IMR-90 (cell line): ENCODE results near the gene NLGN3. TPM values are rescaled to one million over a fixed set of nuclear protein-coding genes. Genes with fewer than 3 reads are reported as not detected.

ENCODE experiments used
- ATAC-seq: fragments of 200-7000 bp; cut with Tn5 transposase; 2 replicates; pipeline ENCODE4 v1.9.1; 2020; ENCODE audit warnings: low read depth, mild to moderate bottlenecking, moderate library complexity
- BruUV-seq: library from RNA; stranded (reverse); fragments of 400-500 nt; replicated peaks from 2 replicates; lab custom pipeline; 2021; lab: Mats Ljungman, UMichigan
- CTCF ChIA-PET: fragments of 300-600 bp; formaldehyde crosslinking; extraction: SDS; loops from one replicate; lab custom pipeline; 2021; ENCODE audit warnings: antibody characterized with exemption; lab: Yijun Ruan, JAX
- POLR2A ChIA-PET: fragments of 300-600 bp; sonication (Branson Sonifier 250); formaldehyde crosslinking; loops from one replicate; lab custom pipeline; 2022; ENCODE audit warnings: antibody characterized with exemption; ENCODE audit not compliant: unreplicated experiment; lab: Charles Lee
- DNase-seq: peaks from one replicate; pipeline ENCODE4 v3.0.0; 2013
- H2AFZ ChIP-seq: replicated peaks from 2 replicates; pipeline ENCODE3; 2013; ENCODE audit warnings: low read length, mild to moderate bottlenecking; ENCODE audit not compliant: poor library complexity
- H2AK5ac ChIP-seq: 2 replicates; pipeline ENCODE4 v1.6.1; 2013; ENCODE audit warnings: low read depth, low read length, inconsistent platforms
- H2AK9ac ChIP-seq: replicated peaks from 2 replicates; pipeline ENCODE3; 2013; ENCODE audit warnings: mild to moderate bottlenecking, low read depth, low read length, moderate library complexity; ENCODE audit not compliant: poor library complexity
- H2BK120ac ChIP-seq: 2 replicates; pipeline ENCODE4 v1.6.1; 2013; ENCODE audit warnings: low read depth, low read length, inconsistent platforms
- H2BK15ac ChIP-seq: 3 replicates; pipeline ENCODE4 v1.6.1; 2013; ENCODE audit warnings: low read depth, low read length, inconsistent platforms
- H2BK20ac ChIP-seq: 2 replicates; pipeline ENCODE4 v1.6.1; 2013; ENCODE audit warnings: low read depth, mild to moderate bottlenecking, inconsistent platforms, low read length, moderate library complexity
- H2BK5ac ChIP-seq: 2 replicates; pipeline ENCODE4 v1.6.1; 2013; ENCODE audit warnings: mild to moderate bottlenecking, low read depth, low read length, inconsistent platforms; ENCODE audit not compliant: poor library complexity, severe bottlenecking
- H3K14ac ChIP-seq: replicated peaks from 2 replicates; pipeline ENCODE4 v1.6.1; 2013; ENCODE audit warnings: low read depth, low read length, inconsistent platforms
- H3K18ac ChIP-seq: 2 replicates; pipeline ENCODE4 v1.6.1; 2013; ENCODE audit warnings: low read depth, low read length, control low read depth
- H3K23ac ChIP-seq: 2 replicates; pipeline ENCODE4 v1.6.1; 2013; ENCODE audit warnings: low read depth, low read length, inconsistent platforms
- H3K27ac ChIP-seq: 2 replicates; pipeline ENCODE4 v1.5.1; 2013; ENCODE audit warnings: mild to moderate bottlenecking, control low read depth, low read length; ENCODE audit not compliant: insufficient read depth
- H3K27me3 ChIP-seq: 2 replicates; pipeline ENCODE4 v1.6.1; 2013; ENCODE audit warnings: low read length; ENCODE audit not compliant: control insufficient read depth, insufficient read depth
- H3K36me3 ChIP-seq: 2 replicates; pipeline ENCODE4 v1.6.1; 2013; ENCODE audit warnings: low read length, mixed read lengths; ENCODE audit not compliant: control insufficient read depth, insufficient read depth
- H3K4ac ChIP-seq: 2 replicates; pipeline ENCODE4 v1.6.1; 2013; ENCODE audit warnings: low read depth, low read length, inconsistent platforms
- H3K4me1 ChIP-seq: 2 replicates; pipeline ENCODE4 v1.6.1; 2013; ENCODE audit warnings: low read length, mixed read lengths; ENCODE audit not compliant: control insufficient read depth, insufficient read depth
- H3K4me2 ChIP-seq: 2 replicates; pipeline ENCODE4 v1.6.1; 2013; ENCODE audit warnings: low read depth, mild to moderate bottlenecking, control low read depth, low read length, moderate library complexity
- H3K4me3 ChIP-seq: 2 replicates; pipeline ENCODE4 v1.5.1; 2013; ENCODE audit warnings: low read depth, mild to moderate bottlenecking, control low read depth, low read length, moderate library complexity; ENCODE audit not compliant: insufficient read depth
- H3K56ac ChIP-seq: 2 replicates; pipeline ENCODE4 v1.6.1; 2013; ENCODE audit warnings: low read length, inconsistent platforms; ENCODE audit not compliant: insufficient read depth; ENCODE audit errors: extremely low read depth
- H3K79me1 ChIP-seq, 2 experiments: 2 replicates each; pipeline ENCODE4 v1.6.1; 2013; ENCODE audit warnings: low read length in 2 of 2, inconsistent platforms in 1 of 2, low read depth in 1 of 2
- H3K9ac ChIP-seq: 2 replicates; pipeline ENCODE4 v1.6.1; 2013; ENCODE audit warnings: low read depth, low read length, control low read depth
- H3K9me1 ChIP-seq: 2 replicates; pipeline ENCODE4 v1.6.1; 2013; ENCODE audit warnings: low read length, inconsistent platforms; ENCODE audit not compliant: insufficient read depth
- H3K9me3 ChIP-seq: 2 replicates; pipeline ENCODE4 v1.6.1; 2013; ENCODE audit warnings: low read length; ENCODE audit not compliant: control insufficient read depth, insufficient read depth
- H4K20me1 ChIP-seq: 2 replicates; pipeline ENCODE4 v1.6.1; 2013; ENCODE audit warnings: low read length, inconsistent platforms; ENCODE audit not compliant: insufficient read depth
- H4K5ac ChIP-seq: 2 replicates; pipeline ENCODE4 v1.6.1; 2013; ENCODE audit warnings: mild to moderate bottlenecking, low read depth, low read length, control low read depth
- H4K8ac ChIP-seq, 2 experiments: 2 replicates each; pipeline ENCODE4 v1.6.1; 2013; ENCODE audit warnings: low read depth in 2 of 2, low read length in 2 of 2, control low read depth in 1 of 2, inconsistent platforms in 1 of 2
- H4K91ac ChIP-seq: 2 replicates; pipeline ENCODE4 v1.6.1; 2013; ENCODE audit warnings: low read depth, low read length, inconsistent platforms; ENCODE audit not compliant: insufficient read depth
- MAZ ChIP-seq: IDR thresholded peaks from 2 replicates; pipeline ENCODE4 v1.6.1; 2012; ENCODE audit warnings: low read depth, mild to moderate bottlenecking, low read length, improper control_type of control experiment, moderate library complexity, borderline replicate concordance
- NFE2L2 ChIP-seq: fragments of 150-350 bp; IDR thresholded peaks from 2 replicates; pipeline ENCODE4 v1.6.1; 2016; ENCODE audit warnings: low read depth, mild to moderate bottlenecking, low read length
- POLR2A ChIP-seq: IDR thresholded peaks from 2 replicates; pipeline ENCODE4 v1.6.1; 2012; ENCODE audit warnings: mild to moderate bottlenecking, low read depth, low read length
- WGBS, 2 experiments: methylation state at CpG; one replicate each; pipeline versions ENCODE4 v1.1.5 to v1.1.7; 2013; ENCODE audit warnings: missing lambda C conversion rate in 2 of 2; ENCODE audit not compliant: insufficient read length in 1 of 2; ENCODE audit errors: extremely low coverage in 2 of 2; 5-methylcytosine and 5-hydroxymethylcytosine counted together
- dilution Hi-C: fragments of 300-500 bp; cut with HindIII; formaldehyde crosslinking; loops from one replicate; pipeline ENCODE4 v1.14.3; 2018; ENCODE audit warnings: low sequenced_read_pairs; ENCODE audit not compliant: unreplicated experiment
- in situ Hi-C: fragments of 300-500 bp; cut with MboI; formaldehyde crosslinking; loops from 3 replicates; pipeline ENCODE4 v1.14.3; 2019; ENCODE audit warnings: low sequenced_read_pairs, inconsistent platforms, mixed read lengths
- intact Hi-C: fragments of 100-400 bp; cut with micrococcal nuclease; formaldehyde crosslinking; loops from 2 replicates; pipeline ENCODE4 v1.10.0; 2022
- polyA plus RNA-seq, 3 experiments: library from polyadenylated mRNA; depleted of rRNA; stranded (reverse); fragments of >200 nt; gene quantifications; 2 replicates each; pipeline ENCODE4 v1.2.3, GENCODE V29; 2012; ENCODE audit warnings: low replicate concordance in 1 of 3
- total RNA-seq: library from RNA; depleted of rRNA; stranded (reverse); fragments of >200 nt; gene quantifications from 2 replicates; pipeline ENCODE4 v1.2.3, GENCODE V29; 2012
- TF ChIP-seq, protein P1 (sequence below): fragments of 150-350 bp; IDR thresholded peaks from 2 replicates; pipeline ENCODE4 v1.6.1; 2017; ENCODE audit warnings: mild to moderate bottlenecking, antibody characterized with exemption, low read length, low read depth

The NLGN3 gene
- total and polyA plus RNA-seq, 2 of the 4 experiments (the other 2 are of a cell fraction), result 0.18 to 0.39 TPM

DNA sequence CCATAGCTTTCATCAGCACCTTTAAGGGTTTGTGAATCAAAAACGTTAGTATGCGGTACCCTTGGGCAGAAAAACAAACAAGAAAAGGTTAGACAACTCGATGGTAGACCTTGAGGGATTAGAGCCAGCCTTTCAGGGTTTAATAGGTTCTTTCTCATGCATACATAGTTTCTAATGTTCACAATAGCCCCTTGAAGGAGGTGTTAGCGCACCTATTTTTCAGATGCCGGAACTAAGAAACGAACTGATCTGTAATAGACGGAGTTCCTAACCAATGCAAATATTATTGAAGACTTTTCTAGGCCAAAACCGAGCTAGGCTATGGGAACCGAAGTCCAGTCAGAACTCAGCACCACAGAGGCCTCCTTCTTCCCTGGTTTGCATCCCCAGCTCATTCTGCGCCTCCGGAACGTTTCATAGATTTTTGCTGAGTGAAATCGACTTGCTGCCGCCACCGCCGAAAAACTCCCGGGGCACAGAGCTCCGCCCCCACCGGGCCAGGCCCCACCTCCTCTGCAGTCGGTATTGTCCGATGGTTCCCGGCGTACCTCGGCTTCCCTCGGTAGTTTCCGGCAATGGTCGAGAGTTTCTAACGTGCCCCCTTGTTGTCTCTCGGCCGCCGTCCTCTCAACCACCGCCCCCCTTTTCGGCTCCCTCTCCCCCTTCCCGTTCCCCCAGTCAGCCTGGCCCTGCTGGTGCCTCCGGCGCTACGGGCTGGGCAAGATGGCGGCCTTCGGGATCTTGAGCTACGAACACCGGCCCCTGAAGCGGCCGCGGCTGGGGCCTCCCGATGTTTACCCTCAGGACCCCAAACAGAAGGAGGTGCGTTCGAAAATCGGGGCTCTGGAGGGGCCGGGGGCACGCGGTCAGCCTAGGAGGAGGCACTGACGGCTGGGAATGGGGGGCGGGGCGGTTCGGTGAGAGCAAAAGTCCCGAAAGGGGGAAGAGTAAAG is 26.3 kb upstream of the NLGN3 start, which contains the start of gene MED12:
MED12 (plus strand) TSS at position 565 of the 953 bp plus-strand sequence; CDS start at position 724, 159 bp downstream.
- H3K9me1 ChIP-seq, result peaks cover 7% of the 10 kb centered on the region
- H2BK15ac ChIP-seq, result no peak within 1 kb of the TSS
- H3K4me1 ChIP-seq, result no peaks in the 10 kb centered on the region; the same call in 1 of the 2 replicates
- TF ChIP-seq POLR2A, result 0 out of 2 replicates have a peak, but pooled peaks have one; percentile 15
- TF ChIP-seq NFE2L2, result no peak
- TF ChIP-seq, protein P1, sequence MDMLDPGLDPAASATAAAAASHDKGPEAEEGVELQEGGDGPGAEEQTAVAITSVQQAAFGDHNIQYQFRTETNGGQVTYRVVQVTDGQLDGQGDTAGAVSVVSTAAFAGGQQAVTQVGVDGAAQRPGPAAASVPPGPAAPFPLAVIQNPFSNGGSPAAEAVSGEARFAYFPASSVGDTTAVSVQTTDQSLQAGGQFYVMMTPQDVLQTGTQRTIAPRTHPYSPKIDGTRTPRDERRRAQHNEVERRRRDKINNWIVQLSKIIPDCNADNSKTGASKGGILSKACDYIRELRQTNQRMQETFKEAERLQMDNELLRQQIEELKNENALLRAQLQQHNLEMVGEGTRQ, result no peak
- peak; percentile 68; the same call in 1 of the 2 replicates for TF ChIP-seq MAZ
- peak within 1 kb of the TSS; percentile 83 for H3K14ac ChIP-seq
- no peak within 1 kb of the TSS for H2BK20ac ChIP-seq
- no peak within 1 kb of the TSS; the same call in 1 of the 2 replicates for H4K5ac ChIP-seq
- intact Hi-C loops (no loop called here), in situ Hi-C loops (no loop called here), dilution Hi-C loops (no loop called here)
- H4K91ac ChIP-seq, result peak within 1 kb of the TSS; percentile 53
- H2AK9ac ChIP-seq, result peak within 1 kb of the TSS; percentile 89
- peak within 1 kb of the TSS; percentile 25 for H2BK5ac ChIP-seq
- H3K36me3 ChIP-seq, result peaks cover 25% of the 10 kb centered on the region
- peak within 1 kb of the TSS; percentile 71 for H3K4me3 ChIP-seq
- peak within 1 kb of the TSS; percentile 7 to 76; a peak in 1 of 4 replicates for H4K8ac ChIP-seq
- H3K79me1 ChIP-seq, result peaks cover 0 to 13% of the 10 kb centered on the region in 2 experiments; a peak in 2 of 4 replicates
- ChIA-PET POLR2A (no interaction called here), CTCF (no interaction called here)
- H2AK5ac ChIP-seq, result peak within 1 kb of the TSS; percentile 66
- H3K27me3 ChIP-seq, result peaks cover 5% of the 10 kb centered on the region
- H3K56ac ChIP-seq, result peak within 1 kb of the TSS; percentile 40
- peak within 1 kb of the TSS; percentile 33; the same call in 1 of the 2 replicates for H3K18ac ChIP-seq
- H3K9me3 ChIP-seq, result no peaks in the 10 kb centered on the region
- H2BK120ac ChIP-seq, result no peak within 1 kb of the TSS
- WGBS, 2 experiments, result 19% methylated on average over 7 of the region's 56 CpGs; no CpG with 5 or more reads in 1 of the 2 experiments
- ATAC-seq (peak; percentile 99), DNase-seq (peak; percentile 75)
- peak within 1 kb of the TSS; percentile 72 for H3K4ac ChIP-seq
- no peaks in the 10 kb centered on the region for H4K20me1 ChIP-seq
- H3K9ac ChIP-seq, result peak within 1 kb of the TSS; percentile 91
- H3K23ac ChIP-seq, result peak within 1 kb of the TSS; percentile 68
- BruUV-seq, result no TSS peak
- H3K27ac ChIP-seq, result peak within 1 kb of the TSS; percentile 85
- peak within 1 kb of the TSS; percentile 92 for H2AFZ ChIP-seq
- peak within 1 kb of the TSS; percentile 85 for H3K4me2 ChIP-seq
